GM23338 (cell line): ENCODE results near the gene KCNJ13.

Experiments
- CREB1 ChIP-seq: fragments of 250-450 bp; sonication (Bioruptor Pico); IDR thresholded peaks from 2 replicates; pipeline ENCODE4 v1.5.0; 2020; ENCODE audit warnings: low read depth, mild to moderate bottlenecking, moderate library complexity
- EZH2 ChIP-seq: fragments of 200-600 bp; sonication (generic); IDR thresholded peaks from one replicate; pipeline ENCODE4 v1.8.0; 2017; ENCODE audit warnings: antibody characterized with exemption, mild to moderate bottlenecking, low read depth; ENCODE audit not compliant: unreplicated experiment
- EZH2phosphoT487 ChIP-seq: fragments of 200-600 bp; sonication (generic); IDR thresholded peaks from one replicate; pipeline ENCODE4 v1.8.1; 2018; ENCODE audit warnings: antibody characterized with exemption; ENCODE audit not compliant: unreplicated experiment
- JUNB ChIP-seq: IDR thresholded peaks from one replicate; pipeline ENCODE4 v1.6.1; 2016; ENCODE audit warnings: antibody characterized with exemption; ENCODE audit not compliant: unreplicated experiment
- POLR2AphosphoS5 ChIP-seq: IDR thresholded peaks from 2 replicates; pipeline ENCODE4 v1.6.1; 2016; ENCODE audit warnings: antibody characterized with exemption, low read depth
- STAT1 ChIP-seq: IDR thresholded peaks from one replicate; pipeline ENCODE4 v1.6.1; 2016; ENCODE audit warnings: antibody characterized with exemption; ENCODE audit not compliant: unreplicated experiment
- ZNF114 ChIP-seq: fragments of 250-450 bp; sonication (Bioruptor Pico); IDR thresholded peaks from 2 replicates; pipeline ENCODE4 v1.5.0; 2020; ENCODE audit warnings: mild to moderate bottlenecking, moderate library complexity
- ZNF331 ChIP-seq: fragments of 250-450 bp; sonication (Bioruptor Pico); IDR thresholded peaks from 2 replicates; pipeline ENCODE4 v1.5.0; 2020; ENCODE audit warnings: low read depth, mild to moderate bottlenecking, moderate library complexity
- TF ChIP-seq, protein P1 (sequence below), 2 experiments: fragments of 200-600 bp in 1 of 2; sonication (generic) in 1 of 2; conservative IDR thresholded peaks; 2 replicates each; pipeline versions ENCODE4 v1.5.1 to v1.6.1; 2016 to 2017; ENCODE audit warnings: antibody characterized with exemption in 2 of 2, low read depth in 2 of 2, mild to moderate bottlenecking in 2 of 2, moderate library complexity in 1 of 2
- TF ChIP-seq, protein P2 (sequence below): IDR thresholded peaks from one replicate; pipeline ENCODE4 v1.6.1; 2018; ENCODE audit warnings: antibody characterized with exemption; ENCODE audit not compliant: unreplicated experiment
- TF ChIP-seq, protein P3 (sequence below): IDR thresholded peaks from 2 replicates; pipeline ENCODE4 v1.6.1; 2016; ENCODE audit warnings: antibody characterized with exemption
- TF ChIP-seq, protein P4 (sequence below): fragments of 250-450 bp; sonication (Bioruptor Pico); IDR thresholded peaks from 2 replicates; pipeline ENCODE4 v1.5.0; 2020; ENCODE audit warnings: mild to moderate bottlenecking, moderate library complexity

DNA sequence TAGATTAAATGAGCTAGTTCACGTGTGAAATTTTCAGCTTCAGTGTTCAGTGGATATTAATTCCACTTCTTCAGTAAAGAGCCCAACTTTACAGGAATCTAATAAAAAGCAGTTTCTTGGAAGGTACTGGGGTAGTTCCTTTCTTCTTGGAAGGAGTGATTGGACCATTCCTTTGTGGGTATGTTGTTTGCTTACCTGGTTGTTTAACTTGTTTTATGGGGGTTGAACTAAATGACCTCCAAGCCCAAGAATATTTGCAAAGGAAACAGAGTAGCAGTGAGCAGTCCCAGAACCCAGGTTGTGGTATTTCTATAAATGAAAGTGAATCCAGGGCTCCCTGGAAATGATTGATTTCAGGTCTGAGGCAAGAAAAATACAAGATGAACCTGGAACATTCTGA is 31.4 kb downstream of the KCNJ13 start:
- TF ChIP-seq JUNB, result no peak
- TF ChIP-seq, protein P1, sequence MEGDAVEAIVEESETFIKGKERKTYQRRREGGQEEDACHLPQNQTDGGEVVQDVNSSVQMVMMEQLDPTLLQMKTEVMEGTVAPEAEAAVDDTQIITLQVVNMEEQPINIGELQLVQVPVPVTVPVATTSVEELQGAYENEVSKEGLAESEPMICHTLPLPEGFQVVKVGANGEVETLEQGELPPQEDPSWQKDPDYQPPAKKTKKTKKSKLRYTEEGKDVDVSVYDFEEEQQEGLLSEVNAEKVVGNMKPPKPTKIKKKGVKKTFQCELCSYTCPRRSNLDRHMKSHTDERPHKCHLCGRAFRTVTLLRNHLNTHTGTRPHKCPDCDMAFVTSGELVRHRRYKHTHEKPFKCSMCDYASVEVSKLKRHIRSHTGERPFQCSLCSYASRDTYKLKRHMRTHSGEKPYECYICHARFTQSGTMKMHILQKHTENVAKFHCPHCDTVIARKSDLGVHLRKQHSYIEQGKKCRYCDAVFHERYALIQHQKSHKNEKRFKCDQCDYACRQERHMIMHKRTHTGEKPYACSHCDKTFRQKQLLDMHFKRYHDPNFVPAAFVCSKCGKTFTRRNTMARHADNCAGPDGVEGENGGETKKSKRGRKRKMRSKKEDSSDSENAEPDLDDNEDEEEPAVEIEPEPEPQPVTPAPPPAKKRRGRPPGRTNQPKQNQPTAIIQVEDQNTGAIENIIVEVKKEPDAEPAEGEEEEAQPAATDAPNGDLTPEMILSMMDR (conservative IDR thresholded peaks at IDR 0.05; ENCODE audit: low read depth in 2 of 2), result no peak
- TF ChIP-seq CREB1 (CRISPR knock-in tag), result no peak
- no peak for TF ChIP-seq STAT1
- TF ChIP-seq, protein P2, sequence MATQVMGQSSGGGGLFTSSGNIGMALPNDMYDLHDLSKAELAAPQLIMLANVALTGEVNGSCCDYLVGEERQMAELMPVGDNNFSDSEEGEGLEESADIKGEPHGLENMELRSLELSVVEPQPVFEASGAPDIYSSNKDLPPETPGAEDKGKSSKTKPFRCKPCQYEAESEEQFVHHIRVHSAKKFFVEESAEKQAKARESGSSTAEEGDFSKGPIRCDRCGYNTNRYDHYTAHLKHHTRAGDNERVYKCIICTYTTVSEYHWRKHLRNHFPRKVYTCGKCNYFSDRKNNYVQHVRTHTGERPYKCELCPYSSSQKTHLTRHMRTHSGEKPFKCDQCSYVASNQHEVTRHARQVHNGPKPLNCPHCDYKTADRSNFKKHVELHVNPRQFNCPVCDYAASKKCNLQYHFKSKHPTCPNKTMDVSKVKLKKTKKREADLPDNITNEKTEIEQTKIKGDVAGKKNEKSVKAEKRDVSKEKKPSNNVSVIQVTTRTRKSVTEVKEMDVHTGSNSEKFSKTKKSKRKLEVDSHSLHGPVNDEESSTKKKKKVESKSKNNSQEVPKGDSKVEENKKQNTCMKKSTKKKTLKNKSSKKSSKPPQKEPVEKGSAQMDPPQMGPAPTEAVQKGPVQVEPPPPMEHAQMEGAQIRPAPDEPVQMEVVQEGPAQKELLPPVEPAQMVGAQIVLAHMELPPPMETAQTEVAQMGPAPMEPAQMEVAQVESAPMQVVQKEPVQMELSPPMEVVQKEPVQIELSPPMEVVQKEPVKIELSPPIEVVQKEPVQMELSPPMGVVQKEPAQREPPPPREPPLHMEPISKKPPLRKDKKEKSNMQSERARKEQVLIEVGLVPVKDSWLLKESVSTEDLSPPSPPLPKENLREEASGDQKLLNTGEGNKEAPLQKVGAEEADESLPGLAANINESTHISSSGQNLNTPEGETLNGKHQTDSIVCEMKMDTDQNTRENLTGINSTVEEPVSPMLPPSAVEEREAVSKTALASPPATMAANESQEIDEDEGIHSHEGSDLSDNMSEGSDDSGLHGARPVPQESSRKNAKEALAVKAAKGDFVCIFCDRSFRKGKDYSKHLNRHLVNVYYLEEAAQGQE, result no peak
- no peak for TF ChIP-seq ZNF114 (CRISPR knock-in tag)
- TF ChIP-seq ZNF331 (CRISPR knock-in tag), result no peak
- no peak for TF ChIP-seq EZH2
- TF ChIP-seq, protein P3, sequence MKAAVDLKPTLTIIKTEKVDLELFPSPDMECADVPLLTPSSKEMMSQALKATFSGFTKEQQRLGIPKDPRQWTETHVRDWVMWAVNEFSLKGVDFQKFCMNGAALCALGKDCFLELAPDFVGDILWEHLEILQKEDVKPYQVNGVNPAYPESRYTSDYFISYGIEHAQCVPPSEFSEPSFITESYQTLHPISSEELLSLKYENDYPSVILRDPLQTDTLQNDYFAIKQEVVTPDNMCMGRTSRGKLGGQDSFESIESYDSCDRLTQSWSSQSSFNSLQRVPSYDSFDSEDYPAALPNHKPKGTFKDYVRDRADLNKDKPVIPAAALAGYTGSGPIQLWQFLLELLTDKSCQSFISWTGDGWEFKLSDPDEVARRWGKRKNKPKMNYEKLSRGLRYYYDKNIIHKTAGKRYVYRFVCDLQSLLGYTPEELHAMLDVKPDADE, result no peak
- no peak for TF ChIP-seq POLR2AphosphoS5
- TF ChIP-seq EZH2phosphoT487, result no peak
- TF ChIP-seq, protein P4, sequence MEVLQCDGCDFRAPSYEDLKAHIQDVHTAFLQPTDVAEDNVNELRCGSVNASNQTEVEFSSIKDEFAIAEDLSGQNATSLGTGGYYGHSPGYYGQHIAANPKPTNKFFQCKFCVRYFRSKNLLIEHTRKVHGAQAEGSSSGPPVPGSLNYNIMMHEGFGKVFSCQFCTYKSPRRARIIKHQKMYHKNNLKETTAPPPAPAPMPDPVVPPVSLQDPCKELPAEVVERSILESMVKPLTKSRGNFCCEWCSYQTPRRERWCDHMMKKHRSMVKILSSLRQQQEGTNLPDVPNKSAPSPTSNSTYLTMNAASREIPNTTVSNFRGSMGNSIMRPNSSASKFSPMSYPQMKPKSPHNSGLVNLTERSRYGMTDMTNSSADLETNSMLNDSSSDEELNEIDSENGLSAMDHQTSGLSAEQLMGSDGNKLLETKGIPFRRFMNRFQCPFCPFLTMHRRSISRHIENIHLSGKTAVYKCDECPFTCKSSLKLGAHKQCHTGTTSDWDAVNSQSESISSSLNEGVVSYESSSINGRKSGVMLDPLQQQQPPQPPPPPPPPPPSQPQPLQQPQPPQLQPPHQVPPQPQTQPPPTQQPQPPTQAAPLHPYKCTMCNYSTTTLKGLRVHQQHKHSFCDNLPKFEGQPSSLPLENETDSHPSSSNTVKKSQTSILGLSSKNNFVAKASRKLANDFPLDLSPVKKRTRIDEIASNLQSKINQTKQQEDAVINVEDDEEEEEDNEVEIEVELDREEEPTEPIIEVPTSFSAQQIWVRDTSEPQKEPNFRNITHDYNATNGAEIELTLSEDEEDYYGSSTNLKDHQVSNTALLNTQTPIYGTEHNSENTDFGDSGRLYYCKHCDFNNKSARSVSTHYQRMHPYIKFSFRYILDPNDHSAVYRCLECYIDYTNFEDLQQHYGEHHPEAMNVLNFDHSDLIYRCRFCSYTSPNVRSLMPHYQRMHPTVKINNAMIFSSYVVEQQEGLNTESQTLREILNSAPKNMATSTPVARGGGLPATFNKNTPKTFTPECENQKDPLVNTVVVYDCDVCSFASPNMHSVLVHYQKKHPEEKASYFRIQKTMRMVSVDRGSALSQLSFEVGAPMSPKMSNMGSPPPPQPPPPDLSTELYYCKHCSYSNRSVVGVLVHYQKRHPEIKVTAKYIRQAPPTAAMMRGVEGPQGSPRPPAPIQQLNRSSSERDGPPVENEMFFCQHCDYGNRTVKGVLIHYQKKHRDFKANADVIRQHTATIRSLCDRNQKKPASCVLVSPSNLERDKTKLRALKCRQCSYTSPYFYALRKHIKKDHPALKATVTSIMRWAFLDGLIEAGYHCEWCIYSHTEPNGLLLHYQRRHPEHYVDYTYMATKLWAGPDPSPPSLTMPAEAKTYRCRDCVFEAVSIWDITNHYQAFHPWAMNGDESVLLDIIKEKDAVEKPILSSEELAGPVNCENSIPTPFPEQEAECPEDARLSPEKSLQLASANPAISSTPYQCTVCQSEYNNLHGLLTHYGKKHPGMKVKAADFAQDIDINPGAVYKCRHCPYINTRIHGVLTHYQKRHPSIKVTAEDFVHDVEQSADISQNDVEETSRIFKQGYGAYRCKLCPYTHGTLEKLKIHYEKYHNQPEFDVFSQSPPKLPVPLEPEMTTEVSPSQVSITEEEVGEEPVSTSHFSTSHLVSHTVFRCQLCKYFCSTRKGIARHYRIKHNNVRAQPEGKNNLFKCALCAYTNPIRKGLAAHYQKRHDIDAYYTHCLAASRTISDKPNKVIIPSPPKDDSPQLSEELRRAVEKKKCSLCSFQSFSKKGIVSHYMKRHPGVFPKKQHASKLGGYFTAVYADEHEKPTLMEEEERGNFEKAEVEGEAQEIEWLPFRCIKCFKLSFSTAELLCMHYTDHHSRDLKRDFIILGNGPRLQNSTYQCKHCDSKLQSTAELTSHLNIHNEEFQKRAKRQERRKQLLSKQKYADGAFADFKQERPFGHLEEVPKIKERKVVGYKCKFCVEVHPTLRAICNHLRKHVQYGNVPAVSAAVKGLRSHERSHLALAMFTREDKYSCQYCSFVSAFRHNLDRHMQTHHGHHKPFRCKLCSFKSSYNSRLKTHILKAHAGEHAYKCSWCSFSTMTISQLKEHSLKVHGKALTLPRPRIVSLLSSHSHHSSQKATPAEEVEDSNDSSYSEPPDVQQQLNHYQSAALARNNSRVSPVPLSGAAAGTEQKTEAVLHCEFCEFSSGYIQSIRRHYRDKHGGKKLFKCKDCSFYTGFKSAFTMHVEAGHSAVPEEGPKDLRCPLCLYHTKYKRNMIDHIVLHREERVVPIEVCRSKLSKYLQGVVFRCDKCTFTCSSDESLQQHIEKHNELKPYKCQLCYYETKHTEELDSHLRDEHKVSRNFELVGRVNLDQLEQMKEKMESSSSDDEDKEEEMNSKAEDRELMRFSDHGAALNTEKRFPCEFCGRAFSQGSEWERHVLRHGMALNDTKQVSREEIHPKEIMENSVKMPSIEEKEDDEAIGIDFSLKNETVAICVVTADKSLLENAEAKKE (CRISPR knock-in tag), result no peak
